ENCODE data around the gene FAM241B. TPM values are rescaled to one million over a fixed set of nuclear protein-coding genes. Genes with fewer than 3 reads are reported as not detected.
A peak's percentile ranks its signal among the peaks of the same experiment; 100 is the strongest.

Gene FAM241B, protein sequence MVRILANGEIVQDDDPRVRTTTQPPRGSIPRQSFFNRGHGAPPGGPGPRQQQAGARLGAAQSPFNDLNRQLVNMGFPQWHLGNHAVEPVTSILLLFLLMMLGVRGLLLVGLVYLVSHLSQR
- not detected in 2 replicates for total RNA-seq (2013; cell fraction: nucleolus; rRNA removed)
- total RNA-seq (2014; rRNA removed) (0.11 TPM in 1 of 2 replicates, not detected in the other), total RNA-seq (2014; rRNA removed; fragmentation: Illumina TruSeq; extraction: Trizol) (0.13 TPM in 1 of 2 replicates, not detected in the other), total RNA-seq (2021) (0.37 and 0.62 TPM in 2 replicates), polyA plus RNA-seq (2011; rRNA removed) (0.72 and 0.99 TPM in 2 replicates), polyA plus RNA-seq (2014; fragmentation: Illumina TruSeq; extraction: Trizol) (0.15 TPM in 1 of 2 replicates, not detected in the other), polyA plus RNA-seq (2014; fragmentation: Nextera tagmentation; extraction: Ambion mirVana) (under 1 TPM; 0.09 to 0.18 TPM), polyA plus RNA-seq (2014; rRNA removed) (0.31 and 0.43 TPM in 2 replicates), polyA plus RNA-seq (2016; fragmentation: Nextera tagmentation; extraction: Ambion mirVana) (under 1 TPM; 0.30 to 0.31 TPM), polyA minus RNA-seq (2011; rRNA and poly(A)+ RNA removed) (0.59 and 0.77 TPM in 2 replicates), Bru-seq, nascent RNA (percentile 41 among the genes with signal in this experiment), BruChase-seq, experiment 1, labeled RNA remaining after a 6-hour chase (percentile 32 among the genes with signal in this experiment), BruChase-seq, experiment 2, labeled RNA remaining after a 2-hour chase (percentile 40 among the genes with signal in this experiment)
- polyA plus RNA-seq (2011; ENCODE audit: low read depth) = 0.88 TPM
- 0.84 and 0.99 TPM in 2 replicates for polyA plus RNA-seq (2011; cell fraction: cytosol; rRNA removed)
- polyA plus RNA-seq (2011; cell fraction: nucleus; rRNA removed) = 0.87 and 0.98 TPM in 2 replicates
- polyA plus RNA-seq (2012) = 1.00 and 1.7 TPM in 2 replicates
- polyA minus RNA-seq (2011; cell fraction: cytosol; rRNA and poly(A)+ RNA removed) = 1.0 TPM in 1 of 2 replicates, not detected in the other
- polyA minus RNA-seq (2011; cell fraction: nucleus; rRNA and poly(A)+ RNA removed) = 0.86 TPM in 1 of 2 replicates, not detected in the other
- long read RNA-seq, experiment 1 = 0 reads
- long read RNA-seq, experiment 2 = 0 reads

DNA sequence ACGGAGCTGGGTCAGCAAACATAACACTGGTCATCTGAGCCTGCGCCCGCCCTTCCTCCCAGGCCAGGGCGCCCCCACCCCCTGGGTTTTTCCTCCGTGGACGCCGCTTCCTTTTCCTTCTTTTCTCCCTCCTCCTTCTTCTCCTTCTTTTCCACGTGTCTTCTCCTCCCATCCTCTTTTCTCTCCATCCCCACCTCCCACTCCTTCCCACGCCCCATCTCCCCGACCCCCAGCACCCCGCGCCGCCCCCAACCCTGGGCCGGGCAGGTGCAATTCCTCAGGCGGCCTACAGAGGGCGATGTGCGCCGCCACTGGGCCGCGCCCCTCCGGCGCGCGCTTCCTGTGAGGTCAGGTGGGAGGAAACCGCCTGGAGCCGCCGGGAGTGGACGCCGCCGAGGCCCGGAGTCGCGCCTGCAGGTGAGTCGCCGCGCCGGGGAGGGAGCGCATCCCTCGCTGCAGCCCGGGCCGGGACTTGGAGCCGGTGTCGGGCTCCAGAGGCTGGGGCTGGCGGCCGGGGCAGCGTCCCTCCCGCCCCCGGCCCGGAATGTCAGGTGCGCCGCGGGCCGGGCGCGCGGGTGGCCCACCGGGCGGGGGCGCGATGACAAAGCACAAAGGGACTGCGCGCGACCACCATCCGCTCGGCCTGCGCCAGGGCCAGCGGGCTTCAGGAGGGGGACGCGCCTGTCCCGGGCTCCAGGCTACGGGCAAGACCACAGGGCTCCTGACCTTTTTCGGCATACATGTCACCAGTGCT lies at the start of gene FAM241B:
TSS of gene FAM241B (plus strand) at position 351 of the 754 bp plus-strand sequence. CDS start 1,497 bp downstream, outside the sequence.
- CTCF ChIA-PET = interaction anchor here (0.7 to 1.2 kb wide), 4 partner anchors 15 to 325 kb away, joined by 3 to 9 read pairs (median 3); no protein-coding TSS in a partner anchor
- Histone ChIP-seq H3K4me3 (peak within 1 kb of the TSS; percentile 16; the same call in 1 of the 2 replicates), H3K27ac (ENCODE audit: control insufficient read depth, insufficient read depth) (no peak within 1 kb of the TSS), H3K79me2 (ENCODE audit: control insufficient read depth, insufficient read depth, low read length) (no peaks in the 10 kb centered on the region), H3K4me2 (ENCODE audit: control insufficient read depth, insufficient read depth) (peak within 1 kb of the TSS; percentile 64), H3K9ac (ENCODE audit: control insufficient read depth, insufficient read depth, low read length) (no peak within 1 kb of the TSS), H4K20me1 (ENCODE audit: control insufficient read depth, insufficient read depth) (no peaks in the 10 kb centered on the region), H3K27me3 (replicated peaks in 1 of 2; ENCODE audit: control insufficient read depth in 2 of 2, insufficient read depth in 2 of 2, low read length in 1 of 2) (no peaks in the 10 kb centered on the region; a peak in 1 of 4 replicates), H3K36me3 (ENCODE audit: control insufficient read depth in 2 of 2, insufficient read depth in 2 of 2, low read length in 1 of 2) (no peaks in the 10 kb centered on the region), H3K9me3 (replicated peaks; ENCODE audit: control insufficient read depth, insufficient read depth, low read length) (no peaks in the 10 kb centered on the region; the same call in 2 of the 3 replicates), H3K4me1 (ENCODE audit: control insufficient read depth, insufficient read depth, low read length) (no peaks in the 10 kb centered on the region), H2AFZ (ENCODE audit: control insufficient read depth, low read depth, low read length) (peak within 1 kb of the TSS; percentile 47; the same call in 1 of the 2 replicates)
- FAIRE-seq = no peak
- RAD21 ChIA-PET (ENCODE audit: unreplicated experiment) = no interaction called here
- intact Hi-C loops (cut with micrococcal nuclease; ENCODE audit: unreplicated experiment) (no loop called here), in situ Hi-C loops (cut with MboI) (loop anchor here (10.0 kb wide), 2 partner anchors 215 to 375 kb away; partner anchors contain the start of gene TACR2)
- POLR2A ChIA-PET = no interaction called here
- no peak for DNase-seq (ENCODE audit: low read depth, low spot score)
- no TSS peak for BruUV-seq (replicated peaks)
- SMC1A ChIA-PET (ENCODE audit: uncharacterized antibody, unreplicated experiment) = interaction anchor here (1.3 kb wide), 1 partner anchor 7 kb away, joined by 3 read pairs; no protein-coding TSS in a partner anchor
- peak; percentile 79 for ATAC-seq
- WGBS (ENCODE audit: insufficient coverage, insufficient replicate concordance, low lambda C conversion rate, missing lambda C conversion rate) = 20% methylated on average over 61 of the region's 72 CpGs
- TF ChIP-seq GABPA (IDR thresholded peaks at IDR 0.05; ENCODE audit: low read depth) (no peak), BCL11A (IDR thresholded peaks at IDR 0.05; ENCODE audit: low read depth, low read length) (no peak), YY1 (IDR thresholded peaks at IDR 0.05; ENCODE audit: low read depth, low read length) (peak; percentile 40; the same call in 1 of the 2 replicates), DPF2 (IDR thresholded peaks at IDR 0.05) (0 out of 2 replicates have a peak, but pooled peaks have one; percentile 25), NR2F1 (conservative IDR thresholded peaks at IDR 0.05) (0 out of 2 replicates have a peak, but pooled peaks have one; percentile 23), ASH2L (IDR thresholded peaks at IDR 0.05; ENCODE audit: borderline replicate concordance, low read depth) (no peak), CREB1 (IDR thresholded peaks at IDR 0.05; ENCODE audit: low read depth) (no peak), BHLHE40 (IDR thresholded peaks at IDR 0.05; ENCODE audit: borderline replicate concordance in 1 of 2, low read depth in 2 of 2, low read length in 1 of 2) (peak in 1 of 2 experiments; percentile 11; a peak in 1 of 4 replicates), RUNX3 (IDR thresholded peaks at IDR 0.05; ENCODE audit: low read length) (0 out of 2 replicates have a peak, but pooled peaks have one; percentile 7), GATAD2B (conservative IDR thresholded peaks at IDR 0.05; ENCODE audit: low read depth) (0 out of 2 replicates have a peak, but pooled peaks have one; percentile 41), LARP7 (IDR thresholded peaks at IDR 0.05) (0 out of 2 replicates have a peak, but pooled peaks have one; percentile 57), SIN3A (IDR thresholded peaks at IDR 0.05; ENCODE audit: low read depth, low read length) (no peak), ZNF274 (IDR thresholded peaks at IDR 0.05; ENCODE audit: insufficient read depth, insufficient read length) (no peak)
- TF ChIP-seq, protein P1, sequence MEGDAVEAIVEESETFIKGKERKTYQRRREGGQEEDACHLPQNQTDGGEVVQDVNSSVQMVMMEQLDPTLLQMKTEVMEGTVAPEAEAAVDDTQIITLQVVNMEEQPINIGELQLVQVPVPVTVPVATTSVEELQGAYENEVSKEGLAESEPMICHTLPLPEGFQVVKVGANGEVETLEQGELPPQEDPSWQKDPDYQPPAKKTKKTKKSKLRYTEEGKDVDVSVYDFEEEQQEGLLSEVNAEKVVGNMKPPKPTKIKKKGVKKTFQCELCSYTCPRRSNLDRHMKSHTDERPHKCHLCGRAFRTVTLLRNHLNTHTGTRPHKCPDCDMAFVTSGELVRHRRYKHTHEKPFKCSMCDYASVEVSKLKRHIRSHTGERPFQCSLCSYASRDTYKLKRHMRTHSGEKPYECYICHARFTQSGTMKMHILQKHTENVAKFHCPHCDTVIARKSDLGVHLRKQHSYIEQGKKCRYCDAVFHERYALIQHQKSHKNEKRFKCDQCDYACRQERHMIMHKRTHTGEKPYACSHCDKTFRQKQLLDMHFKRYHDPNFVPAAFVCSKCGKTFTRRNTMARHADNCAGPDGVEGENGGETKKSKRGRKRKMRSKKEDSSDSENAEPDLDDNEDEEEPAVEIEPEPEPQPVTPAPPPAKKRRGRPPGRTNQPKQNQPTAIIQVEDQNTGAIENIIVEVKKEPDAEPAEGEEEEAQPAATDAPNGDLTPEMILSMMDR (IDR thresholded peaks at IDR 0.05 in 2 of 3, conservative IDR thresholded peaks at IDR 0.05 in 1 of 3; ENCODE audit: control insufficient read depth in 2 of 3, extremely low read depth in 1 of 3, insufficient read depth in 1 of 3, low read depth in 3 of 3, low read length in 3 of 3) = peak; percentile 54 to 82 (median 60)
- TF ChIP-seq, protein P2, sequence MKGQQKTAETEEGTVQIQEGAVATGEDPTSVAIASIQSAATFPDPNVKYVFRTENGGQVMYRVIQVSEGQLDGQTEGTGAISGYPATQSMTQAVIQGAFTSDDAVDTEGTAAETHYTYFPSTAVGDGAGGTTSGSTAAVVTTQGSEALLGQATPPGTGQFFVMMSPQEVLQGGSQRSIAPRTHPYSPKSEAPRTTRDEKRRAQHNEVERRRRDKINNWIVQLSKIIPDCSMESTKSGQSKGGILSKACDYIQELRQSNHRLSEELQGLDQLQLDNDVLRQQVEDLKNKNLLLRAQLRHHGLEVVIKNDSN (IDR thresholded peaks at IDR 0.05; ENCODE audit: borderline replicate concordance, extremely low read length, insufficient read depth, low read depth, low read length) = peak; percentile 23
- TF ChIP-seq, protein P3, sequence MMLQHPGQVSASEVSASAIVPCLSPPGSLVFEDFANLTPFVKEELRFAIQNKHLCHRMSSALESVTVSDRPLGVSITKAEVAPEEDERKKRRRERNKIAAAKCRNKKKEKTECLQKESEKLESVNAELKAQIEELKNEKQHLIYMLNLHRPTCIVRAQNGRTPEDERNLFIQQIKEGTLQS (IDR thresholded peaks at IDR 0.05; ENCODE audit: borderline replicate concordance, extremely low read depth, low read depth, low read length) = 0 out of 2 replicates have a peak, but pooled peaks have one; percentile 22

All from GM12878 (cell line).